ENCODE results near the gene DTD1. TPM values are rescaled to one million over a fixed set of nuclear protein-coding genes. Genes with fewer than 3 reads are reported as not detected.

Gene DTD1
- total RNA-seq, 1 donor from 2014 or later = 61.9 TPM

GRCh38 chr20:18662279-18663040 lies 74.6 kb downstream of the DTD1 start:
- no peak for DNase-seq (ENCODE audit: low read depth in 2 of 2)

- no peak for DNase-seq (ENCODE audit: low read depth in 2 of 2)
Measured at GRCh38 chr20:18663932-18664331, 76.1 kb downstream of the DTD1 start.

- no peak for DNase-seq (ENCODE audit: low read depth in 2 of 2)
Measured at GRCh38 chr20:18665135-18665534, 77.3 kb downstream of the DTD1 start.

- no peak for DNase-seq (ENCODE audit: low read depth in 2 of 2)
Measured at GRCh38 chr20:18666803-18667415, 79.1 kb downstream of the DTD1 start.

- no peak for DNase-seq (ENCODE audit: low read depth in 2 of 2)
Measured at GRCh38 chr20:18669241-18670019, 81.6 kb downstream of the DTD1 start.

GRCh38 chr20:18671203-18671710 lies 83.4 kb downstream of the DTD1 start:
- DNase-seq (ENCODE audit: low read depth in 2 of 2) = no peak

- no peak for DNase-seq (ENCODE audit: low read depth in 2 of 2)
Measured at GRCh38 chr20:18672834-18673233, 85.0 kb downstream of the DTD1 start.

GRCh38 chr20:18676396-18676795 lies 88.5 kb downstream of the DTD1 start:
- DNase-seq (ENCODE audit: low read depth in 2 of 2) = no peak

GRCh38 chr20:18677126-18677525 lies 89.3 kb downstream of the DTD1 start:
- no peak for DNase-seq (ENCODE audit: low read depth in 2 of 2)

GRCh38 chr20:18678549-18679419 lies 90.9 kb downstream of the DTD1 start:
- DNase-seq (ENCODE audit: low read depth in 2 of 2) = no peak

GRCh38 chr20:18683839-18684238 lies 96.0 kb downstream of the DTD1 start:
- DNase-seq (ENCODE audit: low read depth in 2 of 2) = no peak

GRCh38 chr20:18684775-18685174 lies 96.9 kb downstream of the DTD1 start:
- no peak for DNase-seq (ENCODE audit: low read depth in 2 of 2)

- no peak for DNase-seq (ENCODE audit: low read depth in 2 of 2)
Measured at GRCh38 chr20:18685406-18685805, 97.6 kb downstream of the DTD1 start.

- no peak for DNase-seq (ENCODE audit: low read depth in 2 of 2)
Measured at GRCh38 chr20:18686696-18687095, 98.8 kb downstream of the DTD1 start.

- no peak for DNase-seq (ENCODE audit: low read depth in 2 of 2)
Measured at GRCh38 chr20:18688676-18689075, 100.8 kb downstream of the DTD1 start.

- DNase-seq (ENCODE audit: low read depth in 2 of 2) = no peak
Measured at GRCh38 chr20:18689557-18689956, 101.7 kb downstream of the DTD1 start.

GRCh38 chr20:18692447-18692846 lies 104.6 kb downstream of the DTD1 start:
- DNase-seq (ENCODE audit: low read depth in 2 of 2) = no peak

GRCh38 chr20:18694071-18694470 lies 106.2 kb downstream of the DTD1 start:
- DNase-seq (ENCODE audit: low read depth in 2 of 2) = no peak

- DNase-seq (ENCODE audit: low read depth in 2 of 2) = no peak
Measured at GRCh38 chr20:18695175-18695574, 107.3 kb downstream of the DTD1 start.

- DNase-seq (ENCODE audit: low read depth in 2 of 2) = no peak
Measured at GRCh38 chr20:18698735-18699380, 111.0 kb downstream of the DTD1 start.

GRCh38 chr20:18701969-18702368 lies 114.1 kb downstream of the DTD1 start:
- DNase-seq (ENCODE audit: low read depth in 2 of 2) = no peak
